Heart left ventricle (tissue), 13 donors: ENCODE data around the gene SCFD2.

ENCODE experiments used
- CTCF ChIP-seq, 12 donors: fragments of 200-600 bp; sonication (generic) in 4 of 12; IDR thresholded peaks; one replicate each; pipeline versions ENCODE4 v1.5.0 to v1.8.0; 2018 to 2022; ENCODE audit warnings: antibody characterized with exemption in 12 of 12, mild to moderate bottlenecking in 5 of 12
- POLR2A ChIP-seq, 2 donors: fragments of 450-650 bp; IDR thresholded peaks; one replicate each; pipeline ENCODE4 v1.6.1; 2017; ENCODE audit warnings: antibody characterized with exemption in 2 of 2, mild to moderate bottlenecking in 2 of 2, moderate library complexity in 2 of 2
- donor health status: ischemic (EF 13 %, LVEDD 7.1; RV severe dilation, severe dysfunction).
- donor health status: DM: no; HTN: yes; CAD: no.
- donor health status: DM: no; HTN: no; CAD: no.
- donor health status: ischemic (EF 25% LVEDD 6.9; RV normal size, moderate dysfunction).
- donor health status: ischemic (EF 25% LVEDD 5.7; RV mildly dilated, moderate dysfunction).
- donor health status: ischemic (EF 35%, LVEDD 5.7; RV mildly dilated, moderate dysfunction).
- donor health status: nonischemic (EF 11% LVEDD 7.7; RV severe dilation, severe dysfunction).
- donor health status: DM: yes; HTN: yes; CAD: no.
- donor health status: PGD.
- donor health status: ischemic (EF 29% LVEDD 5.4; RV normal size, mild dysfunction).
- donor health status: nonischemic (EF 23%, LVEDD 6.1; RV moderate dilation, normal function).

DNA sequence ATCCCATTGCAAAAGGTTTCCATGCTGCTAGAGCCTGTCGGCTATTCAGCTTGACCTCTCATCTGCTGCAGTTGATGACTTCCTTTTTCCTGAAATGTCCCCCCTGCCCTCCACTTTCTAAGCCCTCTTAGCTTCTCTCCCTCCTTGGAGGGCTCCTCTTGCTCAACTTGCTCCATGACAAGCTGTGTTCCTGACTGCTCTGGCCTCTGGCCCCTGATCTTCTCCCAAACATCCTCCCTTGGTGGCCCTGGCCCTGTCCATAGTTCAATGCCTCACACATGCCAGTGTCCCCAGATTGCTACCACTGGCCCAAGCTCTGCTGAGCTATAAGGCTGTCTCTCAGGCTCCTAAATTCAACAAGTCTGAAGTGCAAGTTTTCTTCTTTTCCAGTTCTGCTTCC, 474.1 kb downstream of the SCFD2 start:
- no peak for TF ChIP-seq CTCF (IDR thresholded peaks at IDR 0.05)
- no peak for TF ChIP-seq POLR2A (IDR thresholded peaks at IDR 0.05)
